Endodermal cell (in vitro differentiated cells): ENCODE results near the gene RCVRN. TPM values are rescaled to one million over a fixed set of nuclear protein-coding genes. Genes with fewer than 3 reads are reported as not detected.
A peak's percentile ranks its signal among the peaks of the same experiment; 100 is the strongest.

Experiments
- DNase-seq: peaks from one replicate; pipeline ENCODE4 v3.0.0-alpha.2; 2017
- H3K27ac ChIP-seq: 2 replicates; pipeline ENCODE4 v1.5.1; 2013; ENCODE audit warnings: mild to moderate bottlenecking, low read depth, low read length, moderate library complexity
- H3K27me3 ChIP-seq: 2 replicates; pipeline ENCODE4 v1.6.1; 2013; ENCODE audit warnings: mild to moderate bottlenecking, low read length, moderate library complexity; ENCODE audit not compliant: insufficient read depth, control insufficient read depth, poor library complexity, severe bottlenecking
- H3K36me3 ChIP-seq: 2 replicates; pipeline ENCODE4 v1.7.0; 2013; ENCODE audit warnings: mild to moderate bottlenecking, low read length, moderate library complexity; ENCODE audit not compliant: control insufficient read depth, insufficient read depth
- H3K4me1 ChIP-seq: one replicate; pipeline ENCODE4 v1.7.0; 2013; ENCODE audit warnings: low read length; ENCODE audit not compliant: control insufficient read depth, insufficient read depth
- H3K4me3 ChIP-seq: 2 replicates; pipeline ENCODE4 v1.5.1; 2013; ENCODE audit warnings: mild to moderate bottlenecking, low read length, moderate library complexity
- H3K9ac ChIP-seq: 2 replicates; pipeline ENCODE4 v1.6.1; 2013; ENCODE audit warnings: mild to moderate bottlenecking, low read length, moderate library complexity; ENCODE audit not compliant: poor library complexity, severe bottlenecking; ENCODE audit errors: extremely low read depth
- H3K9me3 ChIP-seq: 2 replicates; pipeline ENCODE4 v1.6.1; 2013; ENCODE audit warnings: mild to moderate bottlenecking, low read length, moderate library complexity; ENCODE audit not compliant: control insufficient read depth
- H3K27ac Mint-ChIP-seq: 2 replicates; pipeline ENCODE4 v1.8.0; 2020; ENCODE audit warnings: mixed read lengths
- H3K27me3 Mint-ChIP-seq: 2 replicates; pipeline ENCODE4 v1.8.0; 2021; ENCODE audit warnings: mild to moderate bottlenecking, mixed read lengths; ENCODE audit not compliant: insufficient read depth
- H3K36me3 Mint-ChIP-seq: 2 replicates; pipeline ENCODE4 v1.8.0; 2020; ENCODE audit warnings: low read depth, mixed read lengths
- H3K4me1 Mint-ChIP-seq: 2 replicates; pipeline ENCODE4 v1.8.0; 2020; ENCODE audit warnings: mixed read lengths
- H3K4me3 Mint-ChIP-seq: 2 replicates; pipeline ENCODE4 v1.8.0; 2020; ENCODE audit warnings: mild to moderate bottlenecking, moderate library complexity, mixed read lengths
- H3K9me3 Mint-ChIP-seq: 2 replicates; pipeline ENCODE4 v1.8.0; 2020; ENCODE audit warnings: mild to moderate bottlenecking, mixed read lengths
- WGBS, 2 experiments: methylation state at CpG; one replicate each; pipeline versions ENCODE4 v1.1.5 to v1.1.7; 2013; ENCODE audit warnings: missing lambda C conversion rate in 2 of 2, mixed read lengths in 1 of 2; ENCODE audit not compliant: insufficient coverage in 1 of 2, insufficient read length in 1 of 2; 5-methylcytosine and 5-hydroxymethylcytosine counted together
- total RNA-seq, 2 donors: library from RNA; stranded (reverse); fragmentation: NEBNext Ultra II Directional in 1 of 2; extraction: Animal tissue kit (Norgen Biotek cat#: 25700) in 1 of 2; gene quantifications; 2 replicates in 1 of 2; 3 replicates in 1 of 2; pipeline ENCODE4 v1.2.1, GENCODE V29; 2021
- TF ChIP-seq, protein P1 (sequence below): fragments of 200-600 bp; sonication (generic); conservative IDR thresholded peaks from 2 replicates; pipeline ENCODE4 v1.5.0; 2021; ENCODE audit warnings: antibody characterized with exemption, mild to moderate bottlenecking

Gene RCVRN
- total RNA-seq, 2 donors from 2014 or later = not detected

DNA sequence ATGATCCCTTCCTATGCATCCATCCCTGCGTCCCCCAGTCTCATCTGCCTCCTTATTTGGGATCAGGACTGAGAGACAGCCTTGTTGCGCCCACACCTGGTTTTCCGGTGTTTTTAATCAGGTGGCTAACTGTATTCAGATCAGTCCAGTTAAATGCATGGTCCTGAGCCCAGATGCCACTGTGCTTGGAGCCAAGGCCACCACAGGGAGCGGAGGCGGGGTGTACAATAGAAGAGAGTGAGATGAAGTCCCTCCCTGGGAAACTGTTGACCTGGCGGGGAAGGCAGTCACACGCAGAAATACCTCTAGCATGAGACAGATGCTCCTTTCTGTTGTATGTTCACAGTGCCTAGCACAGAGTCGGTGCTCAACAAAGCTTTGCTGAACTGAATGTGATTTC is 6.3 kb downstream of the RCVRN start:
- H3K27me3 ChIP-seq = peaks cover 5% of the 10 kb centered on the region
- WGBS, 2 experiments = 93 to 94% methylated on average over 3 to 8 of the region's 8 CpGs
- Mint-ChIP-seq H3K4me3 (no peak overlapping the region), H3K9me3 (no peaks in the 10 kb centered on the region), H3K36me3 (no peaks in the 10 kb centered on the region), H3K4me1 (peaks cover 7% of the 10 kb centered on the region), H3K27ac (no peak overlapping the region), H3K27me3 (peaks cover 26% of the 10 kb centered on the region)
- DNase-seq = no peak
- H3K27ac ChIP-seq = no peak overlapping the region
- H3K9me3 ChIP-seq = no peaks in the 10 kb centered on the region
- no peaks in the 10 kb centered on the region for H3K36me3 ChIP-seq
- H3K9ac ChIP-seq = no peak overlapping the region
- no peak overlapping the region for H3K4me3 ChIP-seq
- H3K4me1 ChIP-seq = no peaks in the 10 kb centered on the region
- TF ChIP-seq, protein P1, sequence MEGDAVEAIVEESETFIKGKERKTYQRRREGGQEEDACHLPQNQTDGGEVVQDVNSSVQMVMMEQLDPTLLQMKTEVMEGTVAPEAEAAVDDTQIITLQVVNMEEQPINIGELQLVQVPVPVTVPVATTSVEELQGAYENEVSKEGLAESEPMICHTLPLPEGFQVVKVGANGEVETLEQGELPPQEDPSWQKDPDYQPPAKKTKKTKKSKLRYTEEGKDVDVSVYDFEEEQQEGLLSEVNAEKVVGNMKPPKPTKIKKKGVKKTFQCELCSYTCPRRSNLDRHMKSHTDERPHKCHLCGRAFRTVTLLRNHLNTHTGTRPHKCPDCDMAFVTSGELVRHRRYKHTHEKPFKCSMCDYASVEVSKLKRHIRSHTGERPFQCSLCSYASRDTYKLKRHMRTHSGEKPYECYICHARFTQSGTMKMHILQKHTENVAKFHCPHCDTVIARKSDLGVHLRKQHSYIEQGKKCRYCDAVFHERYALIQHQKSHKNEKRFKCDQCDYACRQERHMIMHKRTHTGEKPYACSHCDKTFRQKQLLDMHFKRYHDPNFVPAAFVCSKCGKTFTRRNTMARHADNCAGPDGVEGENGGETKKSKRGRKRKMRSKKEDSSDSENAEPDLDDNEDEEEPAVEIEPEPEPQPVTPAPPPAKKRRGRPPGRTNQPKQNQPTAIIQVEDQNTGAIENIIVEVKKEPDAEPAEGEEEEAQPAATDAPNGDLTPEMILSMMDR = no peak

DNA sequence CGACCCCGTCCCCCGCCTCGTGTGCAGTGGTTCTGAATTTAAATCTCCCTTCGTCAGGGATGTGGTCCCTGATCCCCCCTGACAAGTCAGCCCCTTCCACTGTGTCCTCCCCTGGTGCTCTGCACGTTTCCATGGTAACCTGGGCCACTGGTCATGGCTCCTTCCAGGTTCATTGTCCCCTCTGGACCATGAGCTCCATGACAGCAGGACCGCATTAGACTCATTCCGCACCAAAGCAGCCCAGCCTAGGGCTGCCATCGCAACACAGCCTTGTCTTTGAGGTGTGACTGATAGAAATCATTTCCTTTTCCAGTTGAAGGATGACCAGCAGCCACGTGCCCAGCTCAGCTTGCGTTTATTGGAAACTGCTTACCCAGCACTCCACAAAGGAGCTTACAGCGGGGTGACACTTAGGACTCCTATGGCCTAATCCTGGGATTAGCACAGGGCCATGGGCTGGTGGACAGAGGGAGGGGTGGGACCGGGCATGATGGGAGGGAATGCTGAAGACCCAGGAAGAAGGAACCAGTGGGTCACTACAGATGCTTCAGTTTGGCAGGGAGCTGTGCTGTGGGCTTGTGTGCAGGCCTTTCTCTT is 7.6 kb downstream of the RCVRN start:
- H3K9me3 Mint-ChIP-seq = no peaks in the 10 kb centered on the region
- no peak overlapping the region for H3K27ac Mint-ChIP-seq
- no peak overlapping the region for H3K9ac ChIP-seq
- H3K36me3 ChIP-seq = no peaks in the 10 kb centered on the region
- H3K4me3 ChIP-seq = no peak overlapping the region
- H3K27me3 ChIP-seq = peaks cover 5% of the 10 kb centered on the region
- no peaks in the 10 kb centered on the region for H3K36me3 Mint-ChIP-seq
- no peaks in the 10 kb centered on the region for H3K9me3 ChIP-seq
- H3K4me3 Mint-ChIP-seq = no peak overlapping the region
- 89 to 90% methylated on average over 11 to 13 of the region's 13 CpGs for WGBS, 2 experiments
- TF ChIP-seq, protein P1 = no peak
- peak overlapping the region; percentile 32 for H3K27ac ChIP-seq
- H3K27me3 Mint-ChIP-seq = peaks cover 27% of the 10 kb centered on the region
- H3K4me1 ChIP-seq = no peaks in the 10 kb centered on the region
- H3K4me1 Mint-ChIP-seq = peaks cover 7% of the 10 kb centered on the region
- DNase-seq = no peak

DNA sequence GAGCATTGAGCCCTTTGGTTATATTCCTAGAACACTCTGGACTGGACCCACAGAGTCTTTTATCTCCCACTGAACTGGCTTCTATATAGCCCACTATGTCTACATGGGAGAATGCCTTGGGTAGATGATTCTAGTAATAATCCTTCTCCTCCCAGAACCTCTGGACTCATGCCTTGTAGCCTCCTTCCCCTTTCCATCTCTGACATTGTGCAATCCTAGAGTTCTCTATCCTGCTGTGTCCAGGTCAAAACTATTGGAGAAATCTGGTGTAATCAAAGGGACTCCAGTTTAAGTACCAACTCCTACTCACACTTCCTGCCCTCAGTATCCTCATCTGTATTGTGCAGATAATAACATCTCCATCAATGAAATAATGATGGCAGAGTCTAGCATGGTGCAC is 9.1 kb downstream of the RCVRN start:
- Histone ChIP-seq H3K4me1 (no peaks in the 10 kb centered on the region), H3K36me3 (no peaks in the 10 kb centered on the region), H3K27ac (no peak overlapping the region), H3K27me3 (peaks cover 5% of the 10 kb centered on the region), H3K4me3 (no peak overlapping the region), H3K9ac (no peak overlapping the region), H3K9me3 (no peaks in the 10 kb centered on the region)
- Mint-ChIP-seq H3K36me3 (no peaks in the 10 kb centered on the region), H3K4me3 (no peak overlapping the region), H3K4me1 (peaks cover 3% of the 10 kb centered on the region), H3K27me3 (peaks cover 27% of the 10 kb centered on the region), H3K9me3 (no peaks in the 10 kb centered on the region), H3K27ac (no peak overlapping the region)
- no peak for DNase-seq
- TF ChIP-seq, protein P1 = no peak
